Lung (tissue), 12 donors: ENCODE data around the gene SIN3A. TPM values are rescaled to one million over a fixed set of nuclear protein-coding genes. Genes with fewer than 3 reads are reported as not detected.

Experiments used
- ATAC-seq: fragments of 200-7000 bp; cut with Tn5 transposase; one replicate; pipeline ENCODE4 v1.9.1; 2020; ENCODE audit warnings: moderate number of reproducible peaks; ENCODE audit not compliant: insufficient read depth, low FRiP score
- DNase-seq, 3 donors: peaks; one replicate each; pipeline ENCODE4 v3.0.0-alpha.2; 2013 to 2017
- H3K27ac ChIP-seq, 2 donors: one replicate each; pipeline ENCODE4 v1.5.1; 2013; ENCODE audit warnings: mild to moderate bottlenecking in 2 of 2, moderate library complexity in 2 of 2, control low read depth in 1 of 2, inconsistent platforms in 1 of 2, low read depth in 1 of 2, low read length in 1 of 2
- H3K27me3 ChIP-seq, 3 donors: one replicate each; pipeline ENCODE4 v1.5.1; 2013; ENCODE audit warnings: low read length in 2 of 3; ENCODE audit not compliant: control insufficient read depth in 3 of 3, insufficient read depth in 3 of 3
- H3K36me3 ChIP-seq, 4 donors: one replicate each; pipeline ENCODE4 v1.5.1; 2013; ENCODE audit warnings: low read length in 4 of 4, mild to moderate bottlenecking in 1 of 4, moderate library complexity in 1 of 4; ENCODE audit not compliant: control insufficient read depth in 4 of 4, insufficient read depth in 4 of 4
- H3K4me1 ChIP-seq, 5 donors: one replicate each; pipeline ENCODE4 v1.5.1; 2013; ENCODE audit warnings: low read length in 5 of 5, mild to moderate bottlenecking in 2 of 5, moderate library complexity in 1 of 5; ENCODE audit not compliant: control insufficient read depth in 5 of 5, insufficient read depth in 5 of 5
- H3K4me3 ChIP-seq: one replicate; pipeline ENCODE4 v1.5.1; 2013; ENCODE audit warnings: mild to moderate bottlenecking, control low read depth, moderate library complexity
- H3K9ac ChIP-seq, 2 donors: one replicate each; pipeline ENCODE4 v1.5.1; 2013; ENCODE audit warnings: low read length in 2 of 2, control low read depth in 1 of 2; ENCODE audit not compliant: insufficient read depth in 1 of 2
- H3K9me3 ChIP-seq, 4 donors: one replicate each; pipeline ENCODE4 v1.5.1; 2013; ENCODE audit warnings: low read length in 3 of 4, mild to moderate bottlenecking in 1 of 4, moderate library complexity in 1 of 4; ENCODE audit not compliant: control insufficient read depth in 4 of 4, insufficient read depth in 3 of 4
- CTCF ChIP-seq: IDR thresholded peaks from 2 replicates; pipeline ENCODE4 v1.5.1; 2012; ENCODE audit warnings: mild to moderate bottlenecking; ENCODE audit errors: control extremely low read depth, extremely low read depth
- WGBS, 2 donors: extraction: QIAGEN DNeasy Blood & Tissue Kit; methylation state at CpG; one replicate each; pipeline ENCODE4 v1.1.7; 2013; 5-methylcytosine and 5-hydroxymethylcytosine counted together
- polyA plus RNA-seq, 2 donors: library from polyadenylated mRNA; stranded (reverse); fragments of 200-250 nt; gene quantifications; one replicate each; pipeline ENCODE4 v1.2.1, GENCODE V29; 2013
- total RNA-seq, 2 donors: library from RNA; depleted of rRNA in 1 of 2; stranded (reverse); fragments of >200 nt in 1 of 2; gene quantifications; one replicate each; pipeline ENCODE4 v1.2.1, GENCODE V29; 2014 to 2021
- donor health status: control.
- donor health status: control.
- donor health status: Bipolar disorder and iron deficiency.
- donor health status: healthy.
- donor health status: DM: yes; HTN: yes; CAD: no.

Gene SIN3A
- total and polyA plus RNA-seq, 4 donors = 9.8 to 86.1 (median 43.0) TPM

- Histone ChIP-seq H3K27ac (no peak overlapping the region), H3K9me3 (no peaks in the 10 kb centered on the region), H3K4me1 (no peaks in the 10 kb centered on the region), H3K9ac (no peak overlapping the region), H3K36me3 (peaks cover 6 to 34% (median 11%) of the 10 kb centered on the region in 4 donors), H3K4me3 (no peak overlapping the region), H3K27me3 (no peaks in the 10 kb centered on the region)
- no peak for TF ChIP-seq CTCF
- DNase-seq (no peak), ATAC-seq (no peak)
Measured at GRCh38 chr15:75420698-75421097, 30.8 kb downstream of the SIN3A start.

GRCh38 chr15:75416584-75416983, 34.9 kb downstream of the SIN3A start:
- Histone ChIP-seq H3K9me3 (no peaks in the 10 kb centered on the region), H3K4me1 (no peaks in the 10 kb centered on the region), H3K27me3 (no peaks in the 10 kb centered on the region), H3K36me3 (peaks cover 11 to 34% (median 13%) of the 10 kb centered on the region in 4 donors), H3K27ac (no peak overlapping the region), H3K9ac (no peak overlapping the region), H3K4me3 (no peak overlapping the region)
- ATAC-seq = no peak
- 98 to 100% methylated on average over 1 of the region's 1 CpG for WGBS, 2 donors
- DNase-seq = no peak
- no peak for TF ChIP-seq CTCF

GRCh38 chr15:75410196-75410595, 41.3 kb downstream of the SIN3A start:
- DNase-seq (no peak), ATAC-seq (no peak)
- Histone ChIP-seq H3K27ac (no peak overlapping the region), H3K36me3 (peaks cover 34 to 57% (median 38%) of the 10 kb centered on the region in 4 donors), H3K9ac (no peak overlapping the region), H3K27me3 (no peaks in the 10 kb centered on the region), H3K4me3 (no peak overlapping the region), H3K9me3 (no peaks in the 10 kb centered on the region), H3K4me1 (no peaks in the 10 kb centered on the region)
- WGBS, 2 donors = 92 to 94% methylated on average over 6 of the region's 6 CpGs
- no peak for TF ChIP-seq CTCF

GRCh38 chr15:75407083-75407482, 44.4 kb downstream of the SIN3A start:
- Histone ChIP-seq H3K36me3 (peaks cover 32 to 57% (median 37%) of the 10 kb centered on the region in 4 donors), H3K4me3 (no peak overlapping the region), H3K4me1 (no peaks in the 10 kb centered on the region), H3K27me3 (no peaks in the 10 kb centered on the region), H3K9me3 (no peaks in the 10 kb centered on the region), H3K27ac (no peak overlapping the region), H3K9ac (no peak overlapping the region)
- DNase-seq = no peak
- no peak for ATAC-seq
- no peak for TF ChIP-seq CTCF
- WGBS, 2 donors = 82 to 100% methylated on average over 1 of the region's 1 CpG
